GM21367 (cell line): ENCODE data around the gene AGA.

Source experiments
- ATAC-seq: cut with Tn5 transposase; IDR thresholded peaks from one replicate; pipeline ENCODE4 v1.9.1; 2021; ENCODE audit not compliant: unreplicated experiment

The AGA gene

GRCh38 chr4:177447417-177448004 is 5.3 kb upstream of the AGA start:
- no peak for ATAC-seq

- no peak for ATAC-seq
Measured at GRCh38 chr4:177446586-177446985, 4.3 kb upstream of the AGA start.

- no peak for ATAC-seq
Measured at GRCh38 chr4:177444911-177445736, 2.9 kb upstream of the AGA start.

- peak; percentile 38 for ATAC-seq
Measured at GRCh38 chr4:177441061-177441802, 1.0 kb downstream of the AGA start.

GRCh38 chr4:177436456-177436855 is 5.8 kb downstream of the AGA start:
- ATAC-seq: no peak

- ATAC-seq: no peak
Measured at GRCh38 chr4:177434667-177435066, 7.6 kb downstream of the AGA start.

GRCh38 chr4:177427192-177427591 is 15.0 kb downstream of the AGA start:
- no peak for ATAC-seq

GRCh38 chr4:177419434-177419833 is 22.8 kb downstream of the AGA start:
- no peak for ATAC-seq

- ATAC-seq: no peak
Measured at GRCh38 chr4:177413656-177414055, 28.6 kb downstream of the AGA start.

GRCh38 chr4:177413076-177413475 is 29.2 kb downstream of the AGA start:
- no peak for ATAC-seq

- no peak for ATAC-seq
Measured at GRCh38 chr4:177411996-177412395, 30.2 kb downstream of the AGA start.

- ATAC-seq: no peak
Measured at GRCh38 chr4:177410566-177410965, 31.7 kb downstream of the AGA start.

- ATAC-seq: no peak
Measured at GRCh38 chr4:177408023-177408422, 34.2 kb downstream of the AGA start.

- ATAC-seq: no peak
Measured at GRCh38 chr4:177405508-177405907, 36.7 kb downstream of the AGA start.

- no peak for ATAC-seq
Measured at GRCh38 chr4:177404986-177405385, 37.3 kb downstream of the AGA start.

GRCh38 chr4:177404342-177404741 is 37.9 kb downstream of the AGA start:
- ATAC-seq: no peak

GRCh38 chr4:177403746-177404145 is 38.5 kb downstream of the AGA start:
- ATAC-seq: no peak

GRCh38 chr4:177401658-177402273 is 40.5 kb downstream of the AGA start:
- no peak for ATAC-seq

GRCh38 chr4:177400030-177400429 is 42.2 kb downstream of the AGA start:
- ATAC-seq: no peak

GRCh38 chr4:177396352-177396751 is 45.9 kb downstream of the AGA start:
- ATAC-seq: no peak

- ATAC-seq: no peak
Measured at GRCh38 chr4:177393236-177393635, 49.0 kb downstream of the AGA start.

- no peak for ATAC-seq
Measured at GRCh38 chr4:177391953-177392352, 50.3 kb downstream of the AGA start.
